Dermis microvascular lymphatic vessel endothelial cell (primary cell): ENCODE data around the gene WDFY4. TPM values are rescaled to one million over a fixed set of nuclear protein-coding genes. Genes with fewer than 3 reads are reported as not detected.

Experiments
- DNase-seq, 2 donors: peaks; one replicate each; pipeline versions ENCODE4 v3.0.0 to v3.0.0-alpha.2; 2010; ENCODE audit warnings: low read depth in 2 of 2
- total RNA-seq: library from RNA; depleted of rRNA; stranded (reverse); fragments of >200 nt; gene quantifications from 2 replicates; pipeline ENCODE4 v1.2.1, GENCODE V29; 2014

Gene WDFY4
- total RNA-seq, 1 donor from 2014 or later = under 0.01 TPM

DNA sequence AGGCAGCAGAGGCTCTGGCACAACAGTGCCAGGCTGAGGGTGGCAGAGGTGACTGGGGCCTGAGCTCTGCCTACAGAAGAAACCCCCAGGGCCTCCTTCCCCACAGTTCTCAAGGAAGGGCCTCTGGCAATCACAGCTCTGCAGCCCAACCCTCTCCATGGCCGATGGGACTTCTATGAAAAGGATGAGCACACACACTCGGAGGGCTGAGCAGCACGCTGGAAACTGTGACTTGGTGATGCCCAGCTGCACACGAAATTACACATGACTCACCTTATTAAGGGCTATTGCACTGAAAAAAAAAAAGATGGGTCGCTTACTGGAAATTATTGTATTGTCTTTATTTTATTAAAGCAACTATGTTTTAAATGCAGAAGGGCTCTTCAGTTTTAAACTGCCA lies 297.9 kb downstream of the WDFY4 start:
- DNase-seq = no peak

GRCh38 chr10:48983648-48984351 lies 299.1 kb downstream of the WDFY4 start:
- DNase-seq = no peak

GRCh38 chr10:48985621-48986158 lies 301.0 kb downstream of the WDFY4 start:
- DNase-seq = no peak

DNA sequence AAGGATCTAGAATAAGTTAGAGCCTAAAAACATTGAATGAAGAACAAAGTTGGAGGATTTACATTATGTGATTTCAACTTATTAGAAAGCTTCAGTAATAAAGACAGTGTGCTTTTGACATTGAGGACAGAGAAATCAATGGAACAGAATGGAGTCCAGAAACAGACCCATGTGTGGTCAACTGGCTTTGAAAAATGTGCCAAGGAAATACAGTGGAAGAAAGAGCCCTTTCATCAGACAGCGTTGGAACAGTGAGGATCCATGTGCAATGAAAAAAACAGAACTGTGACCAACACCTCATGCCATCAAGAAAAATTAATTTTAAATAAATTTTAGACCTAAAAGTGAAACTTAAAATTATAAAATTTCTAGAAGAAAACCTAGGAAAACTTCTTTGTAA lies 305.6 kb downstream of the WDFY4 start:
- no peak for DNase-seq

- no peak for DNase-seq
Observed at GRCh38 chr10:48993627-48994026, 309.0 kb downstream of the WDFY4 start.

DNA sequence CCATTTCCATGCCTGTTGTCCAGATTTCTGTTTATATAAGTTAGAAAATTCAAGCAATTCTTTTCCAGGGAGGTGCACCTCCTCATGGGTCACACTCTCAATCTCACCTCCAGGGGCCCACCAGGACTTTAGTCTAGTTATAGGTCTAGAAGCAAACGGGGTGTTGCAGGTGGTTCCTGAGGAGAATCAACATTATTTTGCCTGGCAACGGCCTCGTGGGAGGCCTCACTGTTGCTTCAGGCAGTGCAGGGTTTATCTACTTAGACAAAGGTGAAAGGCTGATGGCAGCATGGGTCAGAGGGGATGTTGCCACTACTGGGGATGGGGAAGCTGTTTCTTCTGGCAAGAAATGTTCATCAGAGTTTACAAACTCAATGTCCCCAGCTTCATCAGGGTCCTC lies 311.7 kb downstream of the WDFY4 start:
- DNase-seq = no peak

GRCh38 chr10:48999346-48999745 lies 314.7 kb downstream of the WDFY4 start:
- DNase-seq = no peak

- DNase-seq = no peak
Observed at GRCh38 chr10:49000437-49001398, 316.0 kb downstream of the WDFY4 start.

- DNase-seq = no peak
Observed at GRCh38 chr10:49001402-49001801, 316.7 kb downstream of the WDFY4 start.

DNA sequence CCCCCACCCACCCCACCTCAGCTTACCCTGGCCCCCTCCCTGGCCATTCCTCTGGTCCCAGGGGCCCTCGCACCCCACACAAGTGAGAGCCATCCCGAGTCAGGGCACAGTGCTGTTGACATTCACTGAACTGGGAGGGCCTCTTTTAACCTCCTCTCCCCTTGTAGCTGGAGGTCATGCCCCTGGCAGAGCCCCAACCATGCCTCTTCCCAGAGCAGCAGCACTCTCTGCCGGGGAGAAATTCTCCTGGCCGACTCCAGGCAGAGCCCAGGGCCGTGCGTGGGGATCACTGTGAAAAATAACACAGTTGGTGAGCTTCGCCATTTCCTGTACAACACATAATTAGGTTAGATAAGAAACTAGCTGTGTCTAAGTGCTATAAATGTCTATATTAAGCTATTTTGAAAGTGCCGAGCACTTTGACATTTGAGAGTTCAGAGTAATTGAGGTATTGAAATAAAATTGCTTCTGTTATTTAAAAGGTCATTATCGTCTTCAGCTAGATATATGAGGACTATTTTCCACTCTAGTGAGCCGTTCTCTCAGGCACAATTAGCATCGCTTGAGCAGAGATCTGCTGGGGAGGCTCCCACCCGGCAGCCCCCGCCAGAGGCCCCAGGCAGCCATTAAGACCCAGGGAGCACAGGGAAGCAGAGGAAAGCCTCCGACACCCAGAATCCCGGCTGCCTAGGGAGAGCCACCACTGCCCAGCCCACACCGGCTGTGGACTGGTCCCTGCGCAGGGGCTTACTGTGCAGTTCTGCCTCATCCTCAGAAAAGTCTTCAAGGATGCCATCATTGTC lies 317.4 kb downstream of the WDFY4 start:
- no peak for DNase-seq

- DNase-seq = no peak
Observed at GRCh38 chr10:49005270-49005669, 320.6 kb downstream of the WDFY4 start.

DNA sequence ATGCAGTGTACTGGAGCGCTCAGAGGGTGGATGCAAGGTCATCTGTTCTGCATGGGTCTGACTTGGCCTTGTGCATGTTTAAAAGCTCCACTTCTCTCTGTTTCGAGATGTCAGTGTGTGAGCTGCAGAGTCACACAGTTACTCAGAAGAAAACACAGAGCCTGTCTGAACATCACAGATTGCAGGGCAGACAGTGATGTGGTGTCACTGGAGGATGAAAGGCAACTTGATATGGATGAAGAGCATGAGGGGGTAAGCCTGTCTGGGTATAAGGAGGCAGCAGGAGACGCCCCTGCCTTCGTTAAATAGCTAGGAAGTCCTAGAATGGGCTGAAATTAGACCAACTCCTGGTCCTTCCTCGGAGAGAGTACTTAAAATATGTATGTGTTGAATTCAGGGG lies 322.5 kb downstream of the WDFY4 start:
- DNase-seq = no peak

DNA sequence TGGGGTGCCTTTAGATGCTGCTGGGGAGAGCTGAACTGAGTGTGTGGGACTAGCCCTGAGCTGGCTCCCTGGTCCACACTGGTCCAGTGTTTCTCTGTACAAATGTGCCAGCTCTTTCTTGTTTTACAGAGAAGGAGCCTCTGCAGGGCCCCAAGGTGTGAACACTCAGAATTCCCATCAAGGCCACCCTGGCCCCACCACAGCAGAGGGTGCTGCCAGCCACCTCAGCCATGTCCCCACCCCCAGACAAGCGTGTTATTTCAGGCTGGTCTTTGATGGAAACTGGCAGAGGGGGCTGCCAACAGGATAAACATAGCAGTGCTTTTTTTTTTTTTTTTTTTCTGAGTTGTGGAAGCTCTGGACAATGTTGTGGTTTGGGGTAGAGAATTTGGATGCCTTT lies 323.4 kb downstream of the WDFY4 start:
- no peak for DNase-seq

DNA sequence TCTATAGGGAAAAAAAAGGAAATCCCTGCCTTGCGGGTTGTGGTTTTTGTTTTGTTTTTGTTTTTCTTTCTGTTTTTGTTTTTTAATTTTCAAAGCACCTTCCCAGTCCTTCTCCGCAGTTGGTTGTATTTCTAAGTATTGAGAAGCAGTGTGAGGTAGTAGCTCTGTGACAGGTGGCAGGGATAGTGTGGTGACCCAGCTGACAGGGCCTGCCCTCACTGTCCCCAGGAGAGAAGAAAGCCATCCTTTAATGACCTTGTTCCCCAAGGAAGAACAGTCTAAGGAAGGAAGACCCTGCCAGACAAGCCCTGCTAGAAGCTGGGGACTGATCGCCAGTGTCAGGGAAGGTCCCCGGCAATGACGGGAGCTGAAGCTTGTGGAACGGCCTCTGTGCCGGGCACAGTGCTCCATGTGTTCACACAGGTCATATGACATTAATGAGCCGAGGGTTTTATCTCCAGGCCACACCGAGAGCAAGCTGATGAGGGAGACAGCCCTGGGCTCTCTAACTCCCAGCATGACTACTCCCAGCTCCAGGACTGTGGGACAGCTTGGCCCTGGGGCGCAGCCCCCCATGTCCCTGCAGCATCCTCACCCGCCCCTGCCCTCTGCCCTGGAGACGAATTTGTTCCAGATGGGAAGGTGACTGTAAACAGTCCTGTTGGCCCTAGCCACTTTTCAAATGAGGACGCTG lies 324.0 kb downstream of the WDFY4 start:
- no peak for DNase-seq

DNA sequence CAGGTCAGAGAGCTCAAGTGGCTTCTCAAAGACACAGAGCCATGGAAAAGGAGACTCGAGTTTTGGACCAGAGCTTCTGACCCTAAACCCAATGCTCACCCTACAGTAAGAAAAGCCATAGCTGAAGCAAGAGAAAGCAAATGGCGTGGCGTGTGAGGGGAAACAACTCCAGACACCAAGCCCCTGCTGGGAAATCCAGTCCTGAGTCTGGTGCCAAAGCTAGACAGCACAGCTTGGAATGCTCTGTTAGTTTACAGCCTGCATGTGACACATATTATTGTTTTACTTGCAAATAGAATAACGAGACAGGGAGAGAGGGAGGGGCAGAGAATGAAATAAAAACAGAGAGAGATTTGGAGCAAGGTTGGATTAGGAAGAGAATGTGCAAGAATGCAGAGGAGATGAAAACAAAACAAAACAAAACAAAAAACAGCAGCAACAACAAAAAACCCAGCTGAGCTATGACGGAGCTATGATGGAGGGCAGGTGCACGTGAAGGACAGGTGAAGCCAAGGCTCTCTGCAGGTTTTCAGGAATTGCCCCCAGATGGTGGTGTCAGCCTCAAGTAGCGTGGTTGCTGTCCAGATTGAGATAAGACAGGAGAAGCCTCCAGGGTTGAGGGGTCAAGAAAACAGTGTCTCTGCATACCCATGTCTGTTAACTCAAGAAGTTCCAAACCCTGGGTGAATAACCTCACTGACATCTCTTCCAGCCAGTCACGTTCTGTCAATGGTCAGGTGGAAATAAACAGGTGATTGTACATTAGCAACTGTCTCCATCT lies 324.7 kb downstream of the WDFY4 start:
- DNase-seq = no peak

DNA sequence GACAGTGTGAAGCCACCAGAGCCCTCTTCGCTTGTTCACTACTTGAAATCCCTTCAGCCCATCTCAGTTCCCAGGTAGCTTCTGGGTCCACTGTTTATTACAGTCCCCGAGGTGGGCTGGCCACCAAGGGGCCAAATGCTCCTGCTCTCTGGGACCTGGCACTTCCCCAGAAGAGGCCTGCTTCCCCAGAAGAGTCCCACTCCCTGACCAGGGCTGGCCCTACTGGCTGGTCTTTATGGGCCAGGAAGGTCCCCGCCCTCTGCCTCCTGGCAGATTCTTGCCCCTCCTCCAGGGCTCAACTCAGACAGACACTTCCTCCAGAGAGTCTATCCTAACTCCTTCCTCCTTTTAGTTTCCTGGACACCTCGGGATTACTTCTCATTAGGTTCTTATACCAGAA lies 325.6 kb downstream of the WDFY4 start:
- no peak for DNase-seq

GRCh38 chr10:49010865-49011264 lies 326.2 kb downstream of the WDFY4 start:
- DNase-seq = no peak

DNA sequence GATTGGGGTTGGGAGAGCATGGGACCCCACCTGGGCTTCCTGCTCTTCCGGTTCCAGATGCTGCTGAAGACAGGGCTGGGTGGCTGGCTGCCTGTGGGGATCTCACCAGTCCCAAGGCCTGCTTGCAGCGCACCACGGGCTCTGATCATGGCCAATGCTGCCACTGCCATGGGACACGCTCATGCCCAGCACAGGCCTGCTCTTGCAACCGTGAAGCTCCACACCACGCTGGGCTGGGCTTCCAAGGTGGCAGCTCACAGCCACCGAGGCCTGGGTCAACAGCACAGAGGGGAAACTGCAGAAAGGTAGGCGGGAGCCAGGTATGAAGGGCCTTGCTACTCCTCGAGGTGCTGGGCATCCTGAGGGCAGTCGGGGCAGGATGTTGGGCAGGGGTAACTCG lies 327.1 kb downstream of the WDFY4 start:
- no peak for DNase-seq

- DNase-seq = no peak
Observed at GRCh38 chr10:49012603-49013002, 327.9 kb downstream of the WDFY4 start.

- no peak for DNase-seq
Observed at GRCh38 chr10:49015700-49016099, 331.0 kb downstream of the WDFY4 start.
